GM12878 (cell line): ENCODE results near the gene MYO10.

Experiments
- NRF1 ChIP-seq: conservative IDR thresholded peaks from 2 replicates; pipeline ENCODE4 v1.6.1; 2011; ENCODE audit warnings: mild to moderate bottlenecking, low read depth, low read length, improper control_type of control experiment
- TF ChIP-seq, protein P1 (sequence below), 3 experiments: IDR thresholded peaks in 2 of 3; conservative IDR thresholded peaks in 1 of 3; 2 replicates each; pipeline ENCODE4 v1.5.1; 2011; ENCODE audit warnings: low read depth in 3 of 3, low read length in 3 of 3, mild to moderate bottlenecking in 3 of 3, control low read depth in 2 of 3, moderate library complexity in 2 of 3, inconsistent platforms in 1 of 3, mixed read lengths in 1 of 3; ENCODE audit not compliant: control insufficient read depth in 2 of 3, insufficient read depth in 1 of 3; ENCODE audit errors: extremely low read depth in 1 of 3

DNA sequence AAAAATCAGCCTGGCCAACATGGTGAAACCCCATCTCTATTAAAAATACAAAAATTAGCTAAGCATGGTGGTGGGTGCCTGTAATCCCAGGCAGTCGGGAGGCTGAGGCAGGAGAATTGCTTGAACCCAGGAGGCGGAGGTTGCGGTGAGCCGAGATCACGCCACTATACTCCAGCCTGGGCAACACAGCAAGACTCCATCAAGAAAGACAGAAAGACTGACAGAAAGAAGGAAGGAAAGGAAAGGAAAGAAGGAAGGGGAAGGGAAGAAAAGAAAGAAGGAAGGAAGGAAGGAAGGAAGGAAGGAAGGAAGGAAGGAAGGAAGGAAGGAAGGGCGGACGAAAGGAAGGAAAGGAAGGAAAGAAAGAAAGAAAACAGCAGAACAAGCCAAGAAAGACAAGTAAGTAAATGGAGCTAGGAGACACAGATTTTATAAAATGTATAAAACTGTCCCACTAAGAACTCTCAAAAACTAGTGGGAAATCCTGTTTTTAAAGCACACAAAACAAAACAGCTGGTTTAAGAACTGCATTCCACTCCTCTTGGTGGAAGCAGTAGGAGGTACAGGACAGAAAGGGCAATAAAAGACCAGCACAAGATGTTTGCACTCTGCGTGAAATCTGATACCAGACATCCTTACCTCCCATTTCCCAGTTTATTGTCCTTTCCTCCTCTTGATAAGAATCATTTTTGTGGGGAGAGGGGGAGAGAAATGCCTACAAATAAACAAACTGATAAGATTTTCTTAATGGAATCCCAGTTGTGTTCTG, 46.7 kb downstream of the MYO10 start:
- TF ChIP-seq NRF1 = no peak
- TF ChIP-seq, protein P1, sequence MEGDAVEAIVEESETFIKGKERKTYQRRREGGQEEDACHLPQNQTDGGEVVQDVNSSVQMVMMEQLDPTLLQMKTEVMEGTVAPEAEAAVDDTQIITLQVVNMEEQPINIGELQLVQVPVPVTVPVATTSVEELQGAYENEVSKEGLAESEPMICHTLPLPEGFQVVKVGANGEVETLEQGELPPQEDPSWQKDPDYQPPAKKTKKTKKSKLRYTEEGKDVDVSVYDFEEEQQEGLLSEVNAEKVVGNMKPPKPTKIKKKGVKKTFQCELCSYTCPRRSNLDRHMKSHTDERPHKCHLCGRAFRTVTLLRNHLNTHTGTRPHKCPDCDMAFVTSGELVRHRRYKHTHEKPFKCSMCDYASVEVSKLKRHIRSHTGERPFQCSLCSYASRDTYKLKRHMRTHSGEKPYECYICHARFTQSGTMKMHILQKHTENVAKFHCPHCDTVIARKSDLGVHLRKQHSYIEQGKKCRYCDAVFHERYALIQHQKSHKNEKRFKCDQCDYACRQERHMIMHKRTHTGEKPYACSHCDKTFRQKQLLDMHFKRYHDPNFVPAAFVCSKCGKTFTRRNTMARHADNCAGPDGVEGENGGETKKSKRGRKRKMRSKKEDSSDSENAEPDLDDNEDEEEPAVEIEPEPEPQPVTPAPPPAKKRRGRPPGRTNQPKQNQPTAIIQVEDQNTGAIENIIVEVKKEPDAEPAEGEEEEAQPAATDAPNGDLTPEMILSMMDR (IDR thresholded peaks at IDR 0.05 in 2 of 3, conservative IDR thresholded peaks at IDR 0.05 in 1 of 3; ENCODE audit: control insufficient read depth in 2 of 3, extremely low read depth in 1 of 3, insufficient read depth in 1 of 3, low read depth in 3 of 3, low read length in 3 of 3) = no peak
